Embryonic facial prominence (tissue), 1 donor: Measurements from ENCODE around the gene DAAM1.
A peak's percentile ranks its signal among the peaks of the same experiment; 100 is the strongest.

Source experiments
- DNase-seq: peaks from one replicate; pipeline ENCODE4 v3.0.0-alpha.2; 2016; ENCODE audit errors: extremely low spot score

DAAM1 gene

DNA sequence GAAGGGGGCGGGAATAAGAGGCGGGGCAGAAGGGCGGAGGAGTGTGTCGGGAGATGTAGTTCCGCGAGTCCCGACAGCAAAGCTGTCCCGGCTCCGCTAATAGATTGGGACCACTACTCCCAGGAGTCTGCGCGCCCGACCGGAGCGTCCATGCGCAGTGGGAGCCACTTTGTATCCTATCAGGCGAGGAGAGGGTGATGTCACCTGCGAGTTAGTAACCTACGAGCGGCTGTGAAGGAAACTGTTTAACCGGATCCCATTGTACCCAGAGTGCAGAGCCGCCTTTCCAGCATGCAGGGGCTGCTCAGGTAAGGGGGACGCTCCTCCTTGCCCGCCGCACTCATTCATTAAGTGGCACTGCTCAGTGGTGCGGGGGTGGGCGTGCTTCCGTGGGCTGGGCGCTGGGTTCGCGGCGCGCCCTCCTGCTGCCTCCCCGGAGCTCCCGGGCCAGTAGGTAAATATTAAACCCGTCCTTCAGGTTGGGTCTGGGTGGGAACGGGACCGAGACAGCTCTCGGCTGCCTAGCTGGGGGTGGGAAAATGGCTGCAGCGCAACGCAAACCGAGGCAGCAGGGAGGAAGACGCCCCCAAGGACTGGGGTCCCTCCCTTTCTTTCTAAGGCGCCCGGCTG is at the start of gene DAAM1:
Gene DAAM1 (plus strand): TSS at position 207 of the 630 bp plus-strand sequence. CDS start 74,811 bp downstream, outside the sequence.
- peak; percentile 99 for DNase-seq

DNA sequence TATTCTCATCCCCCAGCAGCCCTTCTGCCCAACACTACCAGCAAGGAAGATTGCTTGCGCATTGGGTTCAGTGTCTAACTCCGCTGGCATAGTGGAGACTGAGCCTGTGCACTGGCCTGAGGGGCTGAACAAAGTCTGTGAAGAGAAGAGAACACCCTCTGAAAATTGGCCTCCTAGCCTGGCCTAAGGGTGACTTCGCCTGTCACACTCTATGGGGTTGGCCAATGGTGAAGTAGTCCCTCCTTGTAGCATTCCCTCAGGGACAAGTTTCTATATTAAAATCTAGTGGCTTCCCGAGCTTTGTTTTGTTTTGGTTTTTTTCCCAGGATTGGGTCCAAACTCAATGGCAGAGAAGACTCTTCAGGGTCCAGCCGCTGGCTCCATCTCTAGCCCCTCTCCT is 49.1 kb upstream of the DAAM1 start:
- DNase-seq, result no peak

DNA sequence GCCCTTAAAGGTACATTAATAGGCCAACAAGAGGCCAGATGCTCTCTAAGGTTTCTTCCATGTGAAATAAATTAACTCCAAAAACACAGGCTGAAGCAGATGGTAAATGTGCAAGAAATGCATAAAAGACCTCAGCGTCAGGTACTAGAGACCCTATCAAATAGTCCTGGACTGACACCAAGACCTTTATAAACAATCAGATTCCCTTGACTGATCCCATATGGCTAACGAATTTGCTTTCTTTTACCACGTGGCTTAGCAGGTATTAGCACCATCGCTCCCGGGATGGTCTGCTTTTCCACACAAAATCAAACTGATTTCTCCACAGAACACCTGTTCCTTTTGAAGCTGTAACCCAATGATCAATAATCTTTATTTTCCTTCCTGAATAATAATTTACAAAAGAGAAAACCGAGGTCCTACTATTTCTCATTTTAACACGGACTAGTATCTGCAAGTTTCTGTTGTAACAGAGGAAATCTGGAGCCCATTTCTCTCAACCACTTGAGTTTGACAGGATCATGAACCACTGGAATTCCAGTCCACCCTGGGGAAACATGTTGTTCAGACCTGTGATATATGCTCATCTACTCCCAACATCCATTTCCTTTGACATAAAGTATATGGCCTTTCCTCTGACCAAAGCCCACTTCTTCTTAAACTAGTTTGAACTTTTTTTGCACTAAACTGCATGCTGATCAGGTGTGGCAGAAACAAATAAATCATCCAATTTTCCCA is 48.2 kb upstream of the DAAM1 start:
- DNase-seq, result no peak

DNA sequence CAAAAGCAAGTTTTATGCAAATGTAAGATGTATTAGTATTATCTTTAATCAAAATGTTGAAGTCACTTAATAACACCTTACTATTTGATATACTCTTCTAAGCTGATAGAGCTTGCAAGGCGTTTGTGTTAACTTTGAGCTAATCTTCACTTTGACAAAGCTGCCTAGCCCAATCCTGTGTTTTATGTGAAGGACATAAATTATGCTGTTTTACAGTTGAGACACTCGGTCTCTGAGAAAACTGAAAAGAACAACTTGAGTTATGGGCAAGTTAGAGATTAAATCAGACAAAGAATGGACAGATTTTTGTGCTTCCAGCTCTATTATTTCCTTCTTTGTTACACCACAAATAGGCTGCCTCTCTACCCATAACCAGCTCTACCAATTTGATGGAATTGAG is 42.0 kb upstream of the DAAM1 start:
- DNase-seq, result no peak

DNA sequence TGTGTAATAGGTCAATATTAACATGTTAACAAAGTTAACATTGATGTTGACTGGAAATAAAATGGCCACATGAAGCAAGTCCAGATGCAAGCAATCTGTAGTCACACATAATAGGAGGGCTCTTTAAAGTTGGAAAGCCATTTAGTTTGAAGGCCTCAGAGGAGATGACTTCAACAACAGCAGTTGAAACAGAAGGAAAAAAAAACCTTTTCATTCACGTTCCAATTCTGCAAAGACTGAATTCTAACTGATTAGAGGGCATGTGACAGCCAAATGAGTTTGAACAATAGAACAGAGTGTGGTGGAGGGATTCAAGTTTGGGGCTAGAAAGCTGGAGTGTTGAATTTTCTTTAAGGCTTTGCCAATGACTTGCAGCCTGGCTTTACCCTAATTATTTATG is 41.5 kb upstream of the DAAM1 start:
- no peak for DNase-seq

DNA sequence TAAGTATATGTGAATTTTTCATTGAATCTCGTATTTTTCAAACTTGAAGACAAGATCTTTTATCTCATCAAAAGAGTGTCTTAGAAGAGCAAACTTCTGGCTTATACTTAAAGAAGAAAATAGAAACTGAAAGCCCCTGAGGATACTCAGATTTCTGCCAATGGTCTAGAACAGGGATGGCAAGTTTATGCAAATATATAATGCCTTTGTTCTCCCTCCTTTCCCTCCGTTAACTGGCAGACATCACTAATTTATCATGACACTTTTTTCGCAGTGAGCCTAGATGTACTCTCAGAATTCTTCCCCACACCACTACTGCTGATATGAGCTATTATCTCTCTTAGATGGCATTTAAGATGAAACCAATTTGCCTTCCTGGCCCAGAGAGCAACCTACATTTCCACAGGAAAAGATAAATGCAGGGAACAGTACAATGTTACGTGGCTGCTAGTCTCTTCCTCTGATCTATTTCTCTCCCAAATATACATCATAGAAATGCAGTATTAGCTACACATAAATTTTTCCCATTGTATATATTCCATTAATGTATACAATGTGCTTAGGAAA is 40.0 kb upstream of the DAAM1 start:
- DNase-seq, result no peak

DNA sequence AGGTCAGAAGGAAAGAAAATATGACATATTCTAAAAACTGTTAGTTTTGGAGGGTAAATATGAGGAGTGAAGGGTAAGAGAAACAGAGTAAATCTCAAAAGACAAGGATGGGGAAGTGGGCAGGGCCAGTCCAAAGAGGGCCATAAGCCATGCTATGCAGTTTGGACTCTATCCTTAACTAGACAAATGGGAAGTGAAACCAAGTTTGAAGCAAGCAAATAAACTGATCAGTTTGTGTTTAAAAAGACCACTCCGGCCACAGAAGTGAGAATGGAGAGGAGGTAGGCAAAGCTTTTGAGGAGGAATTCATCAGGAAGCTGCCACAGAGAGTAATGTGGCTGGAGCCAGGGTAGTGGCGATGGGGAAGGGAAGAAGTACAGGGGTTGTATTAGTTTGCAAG is 37.5 kb upstream of the DAAM1 start:
- DNase-seq, result no peak

DNA sequence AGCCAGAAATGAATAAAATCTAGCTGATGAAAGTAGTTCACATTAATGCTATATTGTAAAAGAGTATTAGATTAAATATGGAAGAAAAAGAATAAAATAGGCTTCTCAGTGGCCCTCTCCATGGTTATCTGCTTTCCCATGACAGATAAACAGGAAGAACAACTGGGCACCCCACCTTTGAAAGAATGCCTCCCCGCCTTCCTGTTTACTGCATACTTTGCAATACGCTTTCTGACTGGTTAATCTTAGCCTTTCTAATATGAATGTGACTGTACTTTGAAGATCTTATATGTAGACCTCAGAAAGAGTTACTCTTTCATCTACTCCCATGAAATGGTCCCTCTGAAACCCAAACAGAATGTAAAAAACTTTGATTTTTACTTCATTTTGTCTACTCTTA is 34.1 kb upstream of the DAAM1 start:
- DNase-seq, result no peak

DNA sequence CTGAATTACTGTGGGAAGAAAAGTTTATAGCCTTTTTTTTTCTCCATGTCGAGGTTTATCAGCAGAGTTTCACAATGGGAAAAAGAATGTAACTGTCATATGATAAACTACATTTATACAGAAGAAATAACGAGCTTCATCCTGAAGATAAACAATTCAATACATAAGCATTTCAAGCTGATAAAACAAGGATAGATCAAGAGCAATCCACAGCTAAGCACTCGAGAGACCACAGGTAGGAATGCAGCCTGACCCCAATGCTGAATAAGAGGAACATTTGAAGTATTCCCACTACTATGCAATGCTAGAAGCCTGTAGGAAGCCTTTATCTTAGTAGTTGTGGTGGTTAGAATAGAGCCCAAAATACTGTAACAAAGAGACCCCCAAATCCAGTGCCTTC is 32.6 kb upstream of the DAAM1 start:
- DNase-seq, result no peak

DNA sequence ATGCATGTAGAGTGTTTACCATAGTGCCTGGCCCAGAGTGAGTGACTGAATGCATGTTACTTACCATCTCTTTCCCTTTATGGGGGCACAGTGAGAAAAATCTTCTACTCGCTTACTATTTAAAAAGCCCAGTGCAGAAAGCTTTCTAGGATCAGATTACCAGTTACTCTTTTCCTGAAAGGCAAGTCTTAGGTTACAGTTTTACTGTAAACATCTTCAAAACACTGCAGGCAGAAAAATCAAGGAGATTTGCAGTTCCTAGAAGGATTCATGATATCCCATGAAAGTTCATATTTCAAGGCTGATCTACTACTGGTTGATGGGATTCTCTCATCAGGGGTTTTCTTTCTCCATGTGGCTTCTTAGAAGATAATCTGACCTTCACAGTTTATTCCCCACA is 29.3 kb upstream of the DAAM1 start:
- DNase-seq, result peak; percentile 52

DNA sequence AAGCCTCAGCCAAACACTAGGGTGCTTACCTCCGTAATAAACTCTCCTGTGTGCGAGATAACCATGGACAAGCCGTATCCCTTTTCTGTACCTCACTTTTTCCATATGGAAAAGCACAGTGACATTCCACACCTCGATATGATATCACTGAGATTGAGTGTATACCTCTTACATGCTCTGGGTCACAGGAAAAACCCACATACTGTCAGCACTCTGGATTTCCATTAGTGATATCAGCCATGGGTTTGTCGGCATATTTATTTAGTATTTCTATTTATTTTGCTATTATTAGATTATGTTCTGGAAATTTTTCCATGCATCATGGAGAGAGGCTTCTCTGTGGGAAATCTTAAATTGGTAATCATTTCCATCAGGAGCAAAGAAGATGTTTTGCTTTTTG is 28.0 kb upstream of the DAAM1 start:
- DNase-seq, result no peak

DNA sequence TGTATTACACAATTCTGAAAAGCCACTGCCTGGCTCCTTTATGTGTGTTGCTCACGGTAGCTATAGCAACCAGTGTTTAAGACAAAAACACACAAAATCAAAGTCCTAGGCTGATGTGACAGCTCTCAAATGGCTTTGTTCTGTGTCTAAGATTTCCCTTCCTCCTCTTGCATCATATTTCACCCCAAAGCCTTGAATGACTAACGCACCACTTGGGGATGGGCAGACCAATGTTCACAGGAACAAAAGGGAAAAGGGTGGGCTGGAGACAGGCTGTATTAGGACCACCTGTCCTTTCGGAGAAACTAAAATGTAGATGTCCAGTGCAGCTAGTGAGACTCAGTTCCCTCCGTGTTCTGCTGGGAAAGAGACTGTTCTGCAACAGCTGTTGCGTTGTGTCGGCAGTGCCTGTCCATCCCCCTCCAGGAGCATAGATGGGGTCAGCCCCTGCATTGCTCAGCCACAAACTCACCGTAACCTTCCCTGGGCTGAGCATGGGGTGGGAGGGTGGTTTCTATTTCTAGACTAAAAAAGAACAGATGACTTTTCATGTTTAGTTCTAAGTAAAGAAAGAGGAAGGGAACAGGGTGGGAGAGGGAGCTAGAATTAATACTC is 26.8 kb upstream of the DAAM1 start:
- peak; percentile 62 for DNase-seq

DNA sequence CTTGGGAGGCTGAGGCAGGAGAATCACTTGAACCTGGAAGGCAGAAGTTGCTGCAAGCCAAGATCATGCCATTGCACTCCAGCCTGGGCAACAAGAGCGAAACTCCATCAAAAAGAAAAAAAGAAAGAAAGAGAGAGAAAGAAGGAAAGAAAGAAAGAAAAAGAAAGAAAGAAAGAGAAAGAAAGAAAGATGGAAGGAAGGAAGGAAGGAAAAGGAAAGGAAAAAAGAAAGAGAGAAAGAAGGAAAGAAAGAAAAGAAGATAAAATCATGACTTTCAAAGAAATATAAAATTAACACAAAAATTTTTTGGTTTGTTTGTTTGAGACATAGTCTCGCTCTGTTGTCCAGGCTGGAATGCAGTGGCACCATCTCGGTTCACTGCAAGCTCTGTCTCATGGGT is 22.2 kb upstream of the DAAM1 start:
- no peak for DNase-seq

DNA sequence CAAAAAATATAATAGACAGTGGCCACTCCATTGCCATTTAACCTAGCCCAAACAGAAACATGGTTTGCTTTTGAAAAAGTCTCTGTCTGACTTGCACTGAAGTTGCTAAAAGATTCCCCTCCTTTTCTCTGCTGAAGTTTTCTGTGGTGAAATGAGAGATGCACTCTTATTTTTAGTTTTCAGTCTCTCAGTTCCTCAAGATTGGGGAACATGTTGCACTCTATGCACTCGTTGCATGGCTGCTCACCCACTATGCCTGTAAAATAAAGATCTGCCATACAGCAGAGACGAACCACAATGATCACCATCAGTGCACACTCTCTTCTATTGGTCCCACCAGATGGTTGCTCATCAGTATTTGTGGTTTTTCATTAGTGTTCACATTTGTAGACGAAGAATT is 13.1 kb upstream of the DAAM1 start:
- DNase-seq, result no peak

DNA sequence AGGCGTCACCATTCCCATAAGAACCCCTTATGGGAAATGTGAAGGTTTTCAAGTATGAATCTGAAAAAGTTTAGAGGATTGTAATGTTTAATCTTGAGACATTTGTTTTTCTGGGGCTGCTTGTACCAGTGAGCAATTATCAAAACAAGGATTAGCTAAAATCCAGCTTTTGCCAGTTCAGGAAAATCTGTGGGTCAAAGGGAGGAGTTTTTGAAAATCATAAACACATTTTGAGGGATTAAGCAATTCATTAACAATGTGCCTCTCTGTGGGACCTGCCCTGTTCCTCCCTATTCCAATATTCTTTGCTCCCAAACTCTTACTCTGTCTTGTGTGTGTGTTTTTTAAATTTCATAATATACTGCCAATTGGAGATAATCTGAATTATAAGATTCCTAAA is 11.7 kb upstream of the DAAM1 start:
- DNase-seq, result no peak

DNA sequence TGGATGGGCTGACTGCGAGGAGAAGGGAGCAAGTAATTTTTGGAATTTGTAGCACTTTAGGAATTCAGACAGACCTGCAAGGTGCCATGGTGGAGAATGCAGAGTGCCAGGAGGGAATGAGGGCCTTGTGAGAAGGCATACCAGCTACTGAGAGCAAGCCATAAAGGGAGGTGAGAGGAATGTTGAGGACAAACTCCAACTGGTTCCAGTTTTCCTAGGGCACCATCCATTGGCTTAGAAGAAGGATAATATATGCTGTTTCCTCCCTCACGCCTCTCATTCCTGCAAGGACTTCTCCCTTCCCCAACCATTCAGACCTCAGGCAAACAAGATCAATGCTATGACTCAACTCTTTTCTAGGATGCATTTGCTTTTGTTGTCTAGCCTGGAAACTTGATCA is 11.2 kb upstream of the DAAM1 start:
- no peak for DNase-seq

DNA sequence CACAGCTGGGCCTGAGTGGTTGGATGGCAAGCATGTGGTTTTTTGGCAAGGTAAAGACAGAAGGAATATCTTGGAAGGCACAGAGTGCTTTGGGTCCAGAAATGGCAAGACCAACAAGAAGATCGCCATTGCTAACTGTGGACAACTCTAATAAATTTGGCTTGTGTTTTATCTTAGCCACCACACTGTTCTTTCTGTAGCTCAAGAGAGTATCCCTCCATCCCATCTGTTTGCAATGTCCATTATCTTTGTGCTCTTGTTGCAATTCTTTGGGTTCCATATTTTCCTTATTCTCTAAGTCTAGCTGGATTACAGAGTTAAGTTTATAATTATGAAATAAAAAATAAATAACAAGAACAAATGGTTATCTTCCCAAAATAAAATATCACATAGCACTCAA is 6.7 kb upstream of the DAAM1 start:
- DNase-seq, result no peak

DNA sequence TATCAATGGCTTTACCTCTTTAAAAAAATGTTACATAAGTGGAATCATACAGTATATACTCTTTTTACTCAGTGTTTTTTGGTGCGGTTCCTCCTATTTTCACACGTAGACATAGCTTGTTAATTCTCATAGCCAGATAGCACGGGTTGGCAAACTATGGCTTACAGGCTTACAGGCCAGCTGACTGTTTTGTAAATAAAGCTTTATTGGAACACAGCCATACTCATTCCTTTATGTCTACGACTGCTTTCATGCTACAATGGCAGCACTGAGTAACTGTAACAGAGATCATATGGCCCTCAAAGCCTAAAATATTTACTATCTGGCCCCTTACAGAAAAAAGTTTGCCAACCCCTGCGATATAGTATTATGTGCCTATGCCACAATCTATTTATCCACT is 5.8 kb upstream of the DAAM1 start:
- DNase-seq, result no peak

DNA sequence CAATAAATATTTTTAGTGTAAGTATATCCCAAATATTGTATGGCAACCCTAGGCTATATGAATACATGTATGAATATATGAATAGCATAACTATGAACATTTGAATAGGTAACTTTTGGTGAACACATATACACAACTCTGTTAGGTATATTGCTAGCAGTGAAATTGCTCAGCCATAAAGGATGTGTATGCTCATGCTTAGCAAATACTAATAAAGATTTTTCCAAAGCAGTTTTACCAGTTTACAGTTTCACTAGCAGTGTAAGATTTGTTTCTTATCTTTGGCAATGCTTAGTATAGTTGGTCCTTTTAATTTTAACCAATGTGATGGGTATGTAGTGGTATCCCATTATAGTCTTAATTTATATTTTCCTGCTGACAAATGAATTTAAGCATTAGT is 5.3 kb upstream of the DAAM1 start:
- no peak for DNase-seq

DNA sequence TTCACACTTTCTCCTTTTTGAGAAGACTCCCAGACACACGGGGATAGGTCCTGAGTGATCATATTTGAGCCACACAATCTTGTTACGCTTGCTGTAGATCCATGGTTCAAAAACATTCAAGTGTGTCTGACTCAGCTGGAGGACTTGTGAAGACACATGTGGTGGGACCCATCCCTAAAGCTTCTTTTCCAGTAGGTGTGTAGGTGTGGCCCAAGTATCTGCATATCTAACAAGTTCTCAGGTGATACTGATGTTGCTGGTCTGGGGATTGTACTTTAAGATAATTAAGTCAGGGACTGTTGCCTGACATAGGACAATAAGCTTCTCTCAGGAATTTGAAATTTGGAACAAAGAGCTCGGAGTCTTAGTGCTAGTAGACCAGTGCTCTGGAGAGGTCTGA is 4.1 kb upstream of the DAAM1 start:
- no peak for DNase-seq

DNA sequence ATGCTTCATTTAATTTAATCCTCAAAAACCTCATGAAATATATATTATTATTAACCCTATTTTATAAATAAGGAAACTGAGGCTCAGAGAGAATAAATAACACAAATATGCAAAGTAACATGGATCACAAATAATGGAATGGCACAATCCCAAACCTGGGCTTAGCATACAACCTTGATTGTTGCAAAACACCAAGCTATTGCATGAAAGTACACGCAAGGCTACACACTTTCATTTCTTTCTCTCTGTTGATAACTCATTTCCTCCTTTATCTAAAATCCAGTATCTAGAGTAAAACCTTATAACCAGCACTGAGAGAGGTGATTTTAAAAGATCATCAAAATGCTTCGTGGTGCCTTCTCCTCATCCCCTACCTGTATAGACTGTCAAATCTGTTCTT is 2.8 kb upstream of the DAAM1 start:
- no peak for DNase-seq

DNA sequence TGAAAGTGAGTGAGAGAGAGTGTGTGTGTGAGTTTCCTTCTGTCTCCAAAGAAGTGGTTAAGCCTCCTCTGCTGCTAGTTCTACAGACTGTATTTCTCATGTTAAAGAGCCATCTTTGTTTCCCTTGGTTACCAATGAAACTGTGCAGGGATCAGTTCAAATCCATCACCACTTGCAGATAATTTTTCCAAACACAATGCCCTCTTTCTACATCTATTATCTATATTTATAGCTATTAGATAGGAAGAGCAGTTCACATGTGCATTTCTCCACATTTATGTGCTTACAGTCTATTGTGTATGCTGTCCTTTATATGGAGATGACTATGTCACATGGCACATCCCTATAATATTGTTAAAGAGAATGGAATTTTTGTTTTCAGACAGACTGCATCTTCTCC is 2.2 kb upstream of the DAAM1 start:
- no peak for DNase-seq

DNA sequence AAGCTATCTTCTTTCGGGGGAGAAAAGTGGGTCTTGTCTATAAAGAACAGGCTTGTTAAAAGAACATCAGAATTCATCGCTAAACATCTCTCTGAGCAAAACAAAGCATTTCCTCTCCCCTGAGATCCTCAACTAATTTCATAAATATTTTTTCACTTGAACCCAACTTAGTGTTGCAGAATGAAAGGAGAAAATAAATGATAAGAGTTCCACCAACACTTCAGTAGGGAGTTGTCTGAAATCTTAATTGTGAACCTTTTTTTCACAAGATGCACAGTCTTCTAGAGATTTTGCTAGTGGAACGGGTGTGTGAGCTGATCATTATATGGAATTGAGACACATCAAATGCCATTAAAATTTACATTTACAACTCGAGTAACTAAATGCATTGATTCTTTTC is 1.3 kb upstream of the DAAM1 start:
- no peak for DNase-seq
